GM19240 (cell line): ENCODE measurements around the gene TMEM14C.
"Not testable (repeated sequence)": the region's sequence is repeated elsewhere in the genome, so short reads cannot be mapped to it uniquely, and the experiment has no call there.

ENCODE experiments used
- DNase-seq: peaks from one replicate; pipeline ENCODE4 v3.0.0; 2011; ENCODE audit warnings: low spot score; ENCODE audit not compliant: insufficient read length

TMEM14C gene

DNA sequence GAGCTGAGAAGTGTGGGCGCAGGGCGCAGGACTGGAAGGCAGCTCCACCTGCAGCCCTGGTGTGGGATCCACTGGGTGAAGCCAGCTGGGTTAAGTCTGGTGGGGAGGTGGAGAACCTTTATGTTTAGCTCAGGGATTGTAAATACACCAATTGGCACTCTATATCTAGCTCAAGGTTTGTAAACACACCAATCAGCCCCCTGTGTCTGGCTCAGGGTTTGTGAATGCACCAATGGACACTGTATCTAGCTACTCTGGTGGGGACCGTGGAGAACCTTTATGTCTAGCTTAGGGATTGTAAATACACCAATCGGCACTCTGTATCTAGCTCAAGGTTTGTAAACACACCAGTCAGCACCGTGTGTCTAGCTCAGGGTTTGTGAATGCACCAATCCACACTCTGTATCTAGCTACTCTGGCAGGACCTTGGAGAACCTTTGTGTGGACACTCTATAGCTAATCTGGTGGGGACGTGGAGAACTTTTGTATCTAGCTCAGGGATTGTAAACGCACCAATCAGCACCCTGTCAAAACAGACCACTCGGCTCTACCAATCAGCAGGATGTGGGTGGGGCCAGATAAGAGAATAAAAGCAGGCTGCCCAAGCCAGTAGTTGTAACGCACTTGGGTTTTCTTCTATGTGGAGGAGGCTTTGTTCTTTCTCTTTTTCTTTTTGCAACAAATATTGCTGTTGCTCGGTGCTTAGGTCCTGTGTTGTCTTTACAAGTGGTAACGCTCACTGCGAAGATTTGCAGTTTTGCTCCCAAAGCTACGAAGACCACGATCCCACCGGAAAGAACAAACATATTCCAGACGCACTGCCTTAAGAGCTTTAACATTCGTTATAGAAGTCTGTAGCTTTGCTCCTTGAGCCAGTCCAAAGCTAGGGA lies 1.7 kb upstream of the TMEM14C start:
- DNase-seq, result not testable (repeated sequence)

DNA sequence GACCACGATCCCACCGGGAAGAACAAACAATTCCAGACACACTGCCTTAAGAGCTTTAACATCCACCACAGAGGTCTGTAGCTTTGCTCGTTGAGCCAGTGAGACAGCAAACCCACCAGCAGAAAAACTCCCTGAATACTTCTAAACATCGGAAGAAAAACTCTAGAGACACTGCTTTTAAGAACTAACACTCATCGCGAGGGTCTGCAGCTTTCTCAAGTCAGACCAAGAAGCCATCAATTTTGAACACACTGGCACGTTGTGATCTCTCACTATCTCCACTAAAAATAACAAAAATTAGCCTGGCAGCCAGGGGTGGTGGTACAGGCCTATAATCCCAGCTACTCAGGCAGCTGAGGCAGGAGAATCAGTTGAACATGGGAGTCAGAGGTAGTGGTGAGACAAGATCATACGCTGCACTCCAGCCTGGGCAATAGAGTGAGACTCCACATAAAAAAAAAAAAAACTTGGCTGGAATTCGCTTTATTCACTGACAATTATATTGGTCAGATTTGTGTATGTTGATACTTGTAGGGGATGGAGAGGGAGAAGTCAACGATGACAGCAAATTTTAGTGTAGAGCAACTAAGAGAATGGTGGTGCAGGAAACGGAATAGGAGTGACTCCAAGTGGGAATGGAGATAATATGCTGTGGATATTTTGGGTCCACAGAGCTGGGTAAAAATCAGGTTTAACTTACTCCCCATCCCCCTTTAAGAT lies 860 bp upstream of the TMEM14C start:
- DNase-seq, result no peak

GRCh38 chr6:10722570-10722819 lies 375 bp upstream of the TMEM14C start:
- DNase-seq, result no peak

GRCh38 chr6:10723567-10723881 lies 654 bp downstream of the TMEM14C start:
- DNase-seq, result no peak

GRCh38 chr6:10725044-10725443 lies 2.2 kb downstream of the TMEM14C start:
- no peak for DNase-seq

DNA sequence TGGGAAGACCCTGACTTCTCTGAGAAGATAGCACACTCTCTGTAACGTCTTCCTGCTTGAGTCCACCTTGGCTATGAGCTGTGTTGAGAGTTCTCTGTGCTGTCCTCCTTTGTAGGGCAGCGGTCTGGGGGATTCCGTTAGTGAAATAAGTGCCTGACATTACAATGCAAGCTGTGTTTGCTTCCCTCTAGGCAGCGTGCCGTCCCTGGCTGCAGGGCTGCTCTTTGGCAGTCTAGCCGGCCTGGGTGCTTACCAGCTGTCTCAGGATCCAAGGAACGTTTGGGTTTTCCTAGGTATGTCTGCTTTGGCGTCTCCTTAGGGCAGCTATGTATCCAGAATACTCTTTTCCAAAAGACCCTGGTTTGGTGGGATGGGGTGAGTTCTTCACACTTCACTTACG lies 2.8 kb downstream of the TMEM14C start:
- DNase-seq, result no peak

DNA sequence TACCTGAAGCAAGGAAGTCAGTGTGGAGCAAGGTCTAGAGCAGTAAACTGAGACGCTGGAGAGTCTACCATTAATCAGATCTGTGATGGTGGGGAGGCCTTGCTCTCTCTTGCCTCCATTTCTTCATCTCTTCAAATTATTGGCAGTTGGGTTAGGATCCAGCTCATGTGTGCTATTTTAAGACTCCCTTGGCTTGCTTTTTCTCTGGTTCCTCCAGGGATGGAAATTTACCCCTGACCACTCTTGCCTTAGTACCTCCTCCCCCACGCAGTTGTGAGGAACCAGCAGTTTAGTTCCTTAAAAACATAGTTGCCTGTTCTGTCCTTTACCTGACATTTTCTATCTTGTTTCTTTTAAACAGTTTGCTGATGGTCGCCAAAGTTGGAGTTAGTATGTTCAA lies 7.4 kb downstream of the TMEM14C start:
- DNase-seq, result no peak

- no peak for DNase-seq
Measured at GRCh38 chr6:10733151-10733715, 10.4 kb downstream of the TMEM14C start.

DNA sequence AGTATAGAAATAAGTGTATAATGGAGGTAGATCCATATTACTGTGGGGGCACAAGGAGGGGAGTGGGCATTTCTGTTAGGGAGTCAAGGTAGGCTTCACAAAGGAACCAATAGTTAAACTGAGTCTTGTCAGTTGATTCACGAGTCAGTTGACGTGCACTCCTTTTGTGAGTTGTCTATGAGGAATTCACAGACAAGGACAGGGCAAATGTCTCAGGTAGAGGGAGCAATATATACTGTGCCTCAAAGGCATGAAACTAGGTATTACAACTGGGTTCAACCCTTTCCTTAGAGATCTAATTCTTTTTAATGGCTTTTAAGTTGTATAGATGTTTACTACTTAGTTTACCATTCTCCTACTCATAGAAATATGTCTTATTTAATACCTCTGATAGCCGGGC lies 11.0 kb downstream of the TMEM14C start:
- DNase-seq, result no peak

DNA sequence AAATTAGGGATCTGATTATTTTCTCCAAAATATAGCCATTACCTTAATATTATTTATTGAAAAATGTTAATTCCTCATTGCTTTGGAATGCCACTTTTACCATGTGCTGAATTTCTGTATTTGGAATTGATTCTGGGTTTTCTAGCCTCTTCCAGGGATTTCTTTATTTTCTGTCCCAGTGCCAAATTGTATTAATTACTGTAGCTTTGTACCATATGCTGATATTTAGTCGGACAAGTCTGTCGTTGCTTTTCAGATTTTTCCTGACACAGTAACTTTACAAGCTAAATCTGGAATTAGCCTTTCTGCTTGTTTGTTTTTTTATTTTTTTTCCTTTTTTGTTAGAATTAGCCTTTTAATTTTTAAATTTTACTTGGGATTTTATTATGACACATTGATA lies 13.9 kb downstream of the TMEM14C start:
- no peak for DNase-seq

- no peak for DNase-seq
Measured at GRCh38 chr6:10740061-10740460, 17.2 kb downstream of the TMEM14C start.

GRCh38 chr6:10741643-10742042 lies 18.8 kb downstream of the TMEM14C start:
- DNase-seq, result not testable (repeated sequence)

- no peak for DNase-seq
Measured at GRCh38 chr6:10742251-10742650, 19.4 kb downstream of the TMEM14C start.

- no peak for DNase-seq
Measured at GRCh38 chr6:10743515-10743914, 20.6 kb downstream of the TMEM14C start.

DNA sequence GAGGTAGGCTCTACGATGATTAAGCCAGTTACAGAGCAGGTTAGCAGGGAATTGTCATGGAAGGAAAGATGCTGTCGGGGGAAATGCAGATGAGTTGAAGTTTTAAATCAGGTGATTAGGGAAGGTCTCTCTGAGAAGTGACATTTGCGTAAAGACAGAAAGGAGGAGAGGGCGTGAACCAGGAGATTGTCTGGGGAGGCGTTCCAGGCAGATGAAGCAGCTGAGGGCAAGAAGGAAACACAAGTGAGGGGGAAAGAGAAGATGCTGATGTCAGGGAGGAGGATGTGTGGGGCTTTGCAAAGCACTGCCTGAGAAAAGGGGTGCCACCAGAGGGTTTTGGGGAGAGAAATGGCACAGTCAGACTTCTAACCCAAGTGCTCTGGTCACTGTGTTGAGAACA lies 22.2 kb downstream of the TMEM14C start:
- DNase-seq, result no peak

DNA sequence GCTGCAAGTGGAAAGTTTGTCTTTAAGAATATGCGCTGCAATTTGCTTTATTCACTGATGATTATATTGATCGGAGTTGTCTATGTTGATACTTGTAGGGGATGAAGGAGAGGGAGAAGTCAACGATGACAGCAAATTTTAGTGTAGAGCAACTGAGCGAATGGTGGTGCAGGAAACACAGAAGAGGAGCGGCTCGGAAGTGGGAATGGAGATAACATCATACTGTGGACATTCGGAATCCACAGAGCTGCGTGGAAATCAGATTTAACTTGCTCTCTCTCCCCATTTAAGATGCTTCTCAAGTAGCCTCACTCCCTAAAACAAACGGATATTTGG lies 24.0 kb downstream of the TMEM14C start:
- DNase-seq, result no peak

DNA sequence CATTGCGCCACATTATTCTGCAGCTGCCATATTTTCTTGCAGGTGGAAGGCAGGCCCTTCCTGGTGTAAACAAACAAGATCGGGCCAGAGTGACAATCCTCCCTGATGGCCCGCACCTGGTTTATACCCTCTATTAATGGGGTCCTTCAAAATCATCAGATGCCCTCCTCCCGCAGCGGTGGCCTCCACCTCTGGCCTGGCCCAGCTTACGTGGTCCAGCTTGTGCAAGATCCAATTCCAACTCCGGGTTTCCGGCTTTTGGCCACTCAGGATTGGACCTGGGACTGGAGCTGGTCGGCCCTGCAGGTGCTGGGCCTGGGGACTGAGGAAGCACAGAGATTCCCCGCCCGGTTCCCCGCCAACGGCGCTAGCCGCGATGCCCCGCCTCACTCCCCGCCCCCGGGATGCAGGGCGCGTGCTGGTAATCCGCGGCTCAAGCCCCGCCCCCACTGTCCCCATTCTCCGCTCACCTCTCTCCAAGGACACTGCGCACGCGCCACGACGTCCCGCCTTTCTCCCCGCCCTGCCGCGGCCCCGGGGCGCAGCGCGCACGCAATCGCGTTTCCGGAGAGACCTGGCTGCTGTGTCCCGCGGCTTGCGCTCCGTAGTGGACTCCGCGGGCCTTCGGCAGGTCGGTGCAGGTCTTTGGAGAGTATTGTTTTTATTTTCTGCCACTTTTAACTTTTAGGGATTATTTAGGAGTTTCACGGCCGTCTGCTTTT lies 24.5 kb downstream of the TMEM14C start, which contains the start of gene TMEM14B:
TMEM14B (plus strand) TSS at position 555 of the 722 bp plus-strand sequence. CDS start 1,441 bp downstream, outside the sequence.
- DNase-seq, result peak; percentile 93

- DNase-seq, result no peak
Measured at GRCh38 chr6:10749734-10750133, 26.9 kb downstream of the TMEM14C start.

DNA sequence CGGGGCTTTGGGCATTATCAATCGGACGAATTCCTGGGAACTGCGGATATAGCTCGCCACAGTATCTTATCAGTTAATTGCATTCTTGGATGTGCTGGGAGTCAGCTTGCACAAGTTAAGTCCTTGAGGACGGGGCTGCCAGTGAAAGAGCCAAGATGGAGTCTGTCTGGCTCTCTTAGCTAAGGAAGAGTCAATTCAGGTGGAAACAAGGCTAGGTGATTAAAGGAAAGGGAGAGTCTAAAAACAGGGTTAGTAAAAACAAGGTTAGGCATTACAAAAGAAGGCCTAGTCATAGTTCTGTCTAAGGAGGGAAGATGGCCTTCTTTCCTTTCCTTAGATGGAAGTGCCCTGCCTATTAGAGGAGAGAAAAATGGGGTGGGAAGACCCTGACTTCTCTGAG lies 27.7 kb downstream of the TMEM14C start:
- DNase-seq, result not testable (repeated sequence)

GRCh38 chr6:10751757-10752156 lies 28.9 kb downstream of the TMEM14C start:
- DNase-seq, result not testable (repeated sequence)

DNA sequence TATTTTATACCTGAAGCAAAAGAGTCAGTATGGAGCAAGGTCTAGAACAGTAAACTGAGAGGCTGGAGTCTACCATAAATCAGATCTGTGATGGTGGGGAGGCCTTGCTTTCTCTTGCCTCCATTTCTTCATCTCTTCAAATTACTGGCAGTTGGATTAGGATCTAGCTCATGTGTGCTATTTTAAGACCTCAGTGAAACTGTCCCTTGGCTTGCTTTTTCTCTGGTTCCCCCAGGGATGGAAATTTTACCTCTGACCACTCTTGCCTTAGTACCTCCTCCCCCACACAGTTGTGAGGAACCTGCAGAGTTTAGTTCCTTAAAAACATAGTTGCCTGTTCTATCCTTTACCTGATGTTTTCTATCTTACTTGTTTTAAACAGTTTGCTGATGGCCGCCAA lies 33.2 kb downstream of the TMEM14C start:
- no peak for DNase-seq

GRCh38 chr6:10759312-10759839 lies 36.5 kb downstream of the TMEM14C start:
- DNase-seq, result no peak
